HepG2 (cell line): ENCODE measurements around the gene DNAAF3. TPM values are rescaled to one million over a fixed set of nuclear protein-coding genes. Genes with fewer than 3 reads are reported as not detected.
A peak's percentile ranks its signal among the peaks of the same experiment; 100 is the strongest.

Experiments
- ATAC-seq: fragments of 200-7000 bp; cut with Tn5 transposase; 3 replicates; pipeline ENCODE4 v1.9.1; 2020; ENCODE audit warnings: mild to moderate bottlenecking, moderate library complexity
- BruUV-seq: library from RNA; stranded (reverse); fragments of 400-500 nt; replicated peaks from 2 replicates; lab custom pipeline; 2021; lab: Mats Ljungman, UMichigan
- CTCF ChIA-PET: fragments of 300-600 bp; formaldehyde crosslinking; extraction: SDS; loops from one replicate; lab custom pipeline; 2021; ENCODE audit warnings: low total read pairs, inconsistent platforms, low intra/inter-chr PET ratio; lab: Yijun Ruan, JAX
- POLR2A ChIA-PET: fragments of 350-600 bp; sonication (Branson Sonifier 250); formaldehyde crosslinking; loops from one replicate; lab custom pipeline; 2020; ENCODE audit warnings: antibody characterized with exemption, inconsistent platforms; lab: Yijun Ruan, JAX
- DNase-seq: peaks from one replicate; pipeline ENCODE4 v3.0.0-alpha.2; 2015; ENCODE audit warnings: low spot score
- FAIRE-seq: peaks from 3 replicates; lab custom pipeline; 2011; peaks lifted over from hg19 to GRCh38; lab: Jason Lieb, UNC
- H2AFZ ChIP-seq: one replicate; pipeline ENCODE4 v1.6.1; 2011; ENCODE audit warnings: low read length, inconsistent platforms
- H3K27ac ChIP-seq: fragments of 300-600 bp; 3 replicates; pipeline ENCODE4 v1.8.0; 2011; ENCODE audit warnings: mixed run types, mild to moderate bottlenecking, mixed read lengths, low read length, inconsistent platforms; ENCODE audit not compliant: insufficient read depth; ENCODE audit errors: extremely low read length
- H3K27me3 ChIP-seq, 2 experiments: fragments of 200-600 bp in 1 of 2; 2 replicates in 1 of 2; 3 replicates in 1 of 2; pipeline versions ENCODE4 v1.6.0 to v1.8.0; 2011; ENCODE audit warnings: low read length in 2 of 2, mild to moderate bottlenecking in 2 of 2, moderate library complexity in 2 of 2, inconsistent platforms in 1 of 2; ENCODE audit not compliant: insufficient read depth in 2 of 2, control insufficient read depth in 1 of 2
- H3K36me3 ChIP-seq, 2 experiments: fragments of 200-600 bp in 1 of 2; replicated peaks in 1 of 2; 2 replicates in 1 of 2; 3 replicates in 1 of 2; pipeline versions ENCODE4 v1.5.1 to v1.8.0; 2011; ENCODE audit warnings: low read length in 2 of 2, inconsistent platforms in 1 of 2; ENCODE audit not compliant: insufficient read depth in 2 of 2, control insufficient read depth in 1 of 2
- H3K4me1 ChIP-seq: 2 replicates; pipeline ENCODE4 v1.5.1; 2012; ENCODE audit warnings: low read length, inconsistent platforms; ENCODE audit not compliant: insufficient read depth
- H3K4me2 ChIP-seq: 2 replicates; pipeline ENCODE4 v1.6.0; 2011; ENCODE audit warnings: low read depth, low read length, inconsistent platforms
- H3K4me3 ChIP-seq, 3 experiments: fragments of 200-600 bp in 1 of 3; sonication (generic), shearing (Covaris generic) in 1 of 3; replicated peaks in 1 of 3; 2 replicates each; pipeline ENCODE4 v1.5.1; 2011 to 2016; ENCODE audit warnings: low read length in 3 of 3, inconsistent platforms in 2 of 3, low read depth in 2 of 3, mild to moderate bottlenecking in 2 of 3, control low read depth in 1 of 3, mixed read lengths in 1 of 3; ENCODE audit not compliant: insufficient read depth in 1 of 3
- H3K79me2 ChIP-seq: one replicate; pipeline ENCODE4 v1.6.1; 2011; ENCODE audit warnings: low read length, inconsistent platforms; ENCODE audit not compliant: insufficient read depth
- H3K9ac ChIP-seq: 2 replicates; pipeline ENCODE4 v1.6.0; 2011; ENCODE audit warnings: mild to moderate bottlenecking, low read depth, low read length, inconsistent platforms; ENCODE audit not compliant: insufficient read depth
- H3K9me3 ChIP-seq: 2 replicates; pipeline ENCODE4 v1.5.1; 2012; ENCODE audit warnings: mild to moderate bottlenecking, low read length
- H4K20me1 ChIP-seq: 2 replicates; pipeline ENCODE4 v1.6.0; 2011; ENCODE audit warnings: inconsistent platforms, mild to moderate bottlenecking, low read length, moderate library complexity; ENCODE audit not compliant: insufficient read depth
- ARID2 ChIP-seq: sonication (generic); formaldehyde crosslinking; IDR thresholded peaks from 2 replicates; pipeline ENCODE4 v1.8.1; 2022; ENCODE audit warnings: mild to moderate bottlenecking, missing genetic modification reagents, borderline replicate concordance
- NFRKB ChIP-seq: fragments of 450-650 bp; IDR thresholded peaks from 2 replicates; pipeline ENCODE4 v1.6.1; 2017
- SKI ChIP-seq: fragments of 450-650 bp; IDR thresholded peaks from one replicate; pipeline ENCODE4 v1.6.1; 2018; ENCODE audit warnings: mild to moderate bottlenecking; ENCODE audit not compliant: partially characterized antibody
- SMARCE1 ChIP-seq: fragments of 450-650 bp; IDR thresholded peaks from 2 replicates; pipeline ENCODE4 v1.6.1; 2017; ENCODE audit warnings: borderline replicate concordance
- SNRNP70 ChIP-seq: fragments of 200-400 bp; formaldehyde crosslinking; IDR thresholded peaks from 2 replicates; pipeline ENCODE4 v1.6.1; 2017; ENCODE audit warnings: mild to moderate bottlenecking, low read depth, low read length, moderate library complexity
- ZBTB7A ChIP-seq: sonication (generic); formaldehyde crosslinking; IDR thresholded peaks from 2 replicates; pipeline ENCODE4 v1.8.0; 2022; ENCODE audit warnings: mild to moderate bottlenecking, missing genetic modification reagents
- ZNF24 ChIP-seq: fragments of 450-650 bp; IDR thresholded peaks from 2 replicates; pipeline ENCODE4 v1.6.1; 2017; ENCODE audit warnings: antibody characterized with exemption, mild to moderate bottlenecking
- ZNF263 ChIP-seq: sonication (generic); formaldehyde crosslinking; IDR thresholded peaks from 2 replicates; pipeline ENCODE4 v1.4.0; 2020; ENCODE audit warnings: missing genetic modification reagents
- ZNF510 ChIP-seq: sonication (generic); formaldehyde crosslinking; IDR thresholded peaks from 2 replicates; pipeline ENCODE4 v1.4.0; 2020; ENCODE audit warnings: low read depth, mild to moderate bottlenecking, missing genetic modification reagents
- ZNF768 ChIP-seq: sonication (generic); formaldehyde crosslinking; IDR thresholded peaks from 2 replicates; pipeline ENCODE4 v1.4.0; 2020; ENCODE audit warnings: missing genetic modification reagents
- ZNF883 ChIP-seq: sonication (generic); formaldehyde crosslinking; IDR thresholded peaks from 2 replicates; pipeline ENCODE4 v1.5.1; 2020; ENCODE audit warnings: mild to moderate bottlenecking, missing genetic modification reagents; ENCODE audit errors: not compliant biosample characterization
- ZZZ3 ChIP-seq: sonication (generic); formaldehyde crosslinking; IDR thresholded peaks from 2 replicates; pipeline ENCODE4 v1.4.0; 2020; ENCODE audit warnings: missing genetic modification reagents, mild to moderate bottlenecking, borderline replicate concordance
- WGBS: methylation state at CpG from one replicate; pipeline ENCODE4 v1.1.6; 2017; ENCODE audit warnings: low lambda C conversion rate; 5-methylcytosine and 5-hydroxymethylcytosine counted together
- in situ Hi-C: cut with HindIII; loops from 2 replicates; pipeline ENCODE4 v1.10.0; 2017; ENCODE audit warnings: low pct_unique_long_range_greater_than_20kb; ENCODE audit not compliant: extremely low pct_ligation_motif_present
- intact Hi-C: fragments of 100-400 bp; cut with micrococcal nuclease; formaldehyde crosslinking; loops from one replicate; pipeline ENCODE4 v1.10.0; 2022; ENCODE audit not compliant: unreplicated experiment
- polyA plus RNA-seq, 8 experiments: library from polyadenylated mRNA; depleted of rRNA in 3 of 8; stranded (reverse) in 7 of 8; unstranded in 1 of 8; fragments of >200 nt; fragmentation: Illumina TruSeq in 4 of 8; extraction: Trizol in 4 of 8; gene quantifications; 2 replicates each; pipeline versions ENCODE4 v1.2.1 to v1.2.3, GENCODE V29; 2011 to 2016; ENCODE audit warnings: low read depth in 4 of 8, missing spikeins in 1 of 8, mixed read lengths in 1 of 8; ENCODE audit not compliant: insufficient read depth in 1 of 8
- total RNA-seq, 5 experiments: library from RNA; depleted of rRNA; stranded (reverse); fragments of >200 nt; fragmentation: Illumina TruSeq; extraction: Trizol; gene quantifications; 2 replicates each; pipeline ENCODE4 v1.2.3, GENCODE V29; 2016; ENCODE audit warnings: low read depth in 1 of 5
- TF ChIP-seq, protein P1 (sequence below): sonication (generic); formaldehyde crosslinking; IDR thresholded peaks from 2 replicates; pipeline ENCODE4 v1.4.0; 2020; ENCODE audit warnings: missing genetic modification reagents
- TF ChIP-seq, protein P2 (sequence below): sonication (generic); formaldehyde crosslinking; conservative IDR thresholded peaks from 2 replicates; pipeline ENCODE4 v1.4.0; 2020; ENCODE audit warnings: missing genetic modification reagents
- TF ChIP-seq, protein P3 (sequence below): sonication (generic); formaldehyde crosslinking; conservative IDR thresholded peaks from 2 replicates; pipeline ENCODE4 v1.8.0; 2022; ENCODE audit warnings: missing genetic modification reagents

The DNAAF3 gene
- total and polyA plus RNA-seq, 2 of the 13 experiments (the other 11 are each of a cell fraction or from before 2014, with no cell fraction given): 0.30 to 0.40 TPM

DNA sequence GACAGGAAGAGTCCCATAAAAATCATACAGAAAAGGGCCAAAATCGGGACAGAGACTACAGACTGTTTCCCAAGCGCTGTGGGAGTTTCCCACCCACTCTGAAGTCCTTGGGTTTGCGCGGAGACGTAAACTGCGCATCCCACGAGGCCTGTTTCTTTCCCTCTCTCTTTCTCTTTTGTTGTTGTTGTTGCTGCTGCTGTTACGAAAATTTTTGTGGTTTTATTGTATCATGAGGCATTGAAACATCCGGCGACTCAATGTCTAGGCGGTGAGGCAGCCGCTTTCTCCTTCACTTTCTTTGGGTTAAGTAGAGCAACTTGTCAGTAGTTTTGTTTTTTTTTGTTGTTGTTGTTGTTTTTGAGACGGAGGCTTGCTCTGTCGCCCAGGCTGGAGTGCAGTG is 47.4 kb downstream of the DNAAF3 start (continued):
- TF ChIP-seq, protein P1, sequence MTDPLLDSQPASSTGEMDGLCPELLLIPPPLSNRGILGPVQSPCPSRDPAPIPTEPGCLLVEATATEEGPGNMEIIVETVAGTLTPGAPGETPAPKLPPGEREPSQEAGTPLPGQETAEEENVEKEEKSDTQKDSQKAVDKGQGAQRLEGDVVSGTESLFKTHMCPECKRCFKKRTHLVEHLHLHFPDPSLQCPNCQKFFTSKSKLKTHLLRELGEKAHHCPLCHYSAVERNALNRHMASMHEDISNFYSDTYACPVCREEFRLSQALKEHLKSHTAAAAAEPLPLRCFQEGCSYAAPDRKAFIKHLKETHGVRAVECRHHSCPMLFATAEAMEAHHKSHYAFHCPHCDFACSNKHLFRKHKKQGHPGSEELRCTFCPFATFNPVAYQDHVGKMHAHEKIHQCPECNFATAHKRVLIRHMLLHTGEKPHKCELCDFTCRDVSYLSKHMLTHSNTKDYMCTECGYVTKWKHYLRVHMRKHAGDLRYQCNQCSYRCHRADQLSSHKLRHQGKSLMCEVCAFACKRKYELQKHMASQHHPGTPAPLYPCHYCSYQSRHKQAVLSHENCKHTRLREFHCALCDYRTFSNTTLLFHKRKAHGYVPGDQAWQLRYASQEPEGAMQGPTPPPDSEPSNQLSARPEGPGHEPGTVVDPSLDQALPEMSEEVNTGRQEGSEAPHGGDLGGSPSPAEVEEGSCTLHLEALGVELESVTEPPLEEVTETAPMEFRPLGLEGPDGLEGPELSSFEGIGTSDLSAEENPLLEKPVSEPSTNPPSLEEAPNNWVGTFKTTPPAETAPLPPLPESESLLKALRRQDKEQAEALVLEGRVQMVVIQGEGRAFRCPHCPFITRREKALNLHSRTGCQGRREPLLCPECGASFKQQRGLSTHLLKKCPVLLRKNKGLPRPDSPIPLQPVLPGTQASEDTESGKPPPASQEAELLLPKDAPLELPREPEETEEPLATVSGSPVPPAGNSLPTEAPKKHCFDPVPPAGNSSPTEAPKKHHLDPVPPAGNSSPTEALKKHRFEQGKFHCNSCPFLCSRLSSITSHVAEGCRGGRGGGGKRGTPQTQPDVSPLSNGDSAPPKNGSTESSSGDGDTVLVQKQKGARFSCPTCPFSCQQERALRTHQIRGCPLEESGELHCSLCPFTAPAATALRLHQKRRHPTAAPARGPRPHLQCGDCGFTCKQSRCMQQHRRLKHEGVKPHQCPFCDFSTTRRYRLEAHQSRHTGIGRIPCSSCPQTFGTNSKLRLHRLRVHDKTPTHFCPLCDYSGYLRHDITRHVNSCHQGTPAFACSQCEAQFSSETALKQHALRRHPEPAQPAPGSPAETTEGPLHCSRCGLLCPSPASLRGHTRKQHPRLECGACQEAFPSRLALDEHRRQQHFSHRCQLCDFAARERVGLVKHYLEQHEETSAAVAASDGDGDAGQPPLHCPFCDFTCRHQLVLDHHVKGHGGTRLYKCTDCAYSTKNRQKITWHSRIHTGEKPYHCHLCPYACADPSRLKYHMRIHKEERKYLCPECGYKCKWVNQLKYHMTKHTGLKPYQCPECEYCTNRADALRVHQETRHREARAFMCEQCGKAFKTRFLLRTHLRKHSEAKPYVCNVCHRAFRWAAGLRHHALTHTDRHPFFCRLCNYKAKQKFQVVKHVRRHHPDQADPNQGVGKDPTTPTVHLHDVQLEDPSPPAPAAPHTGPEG (CRISPR knock-in tag): no peak
- TF ChIP-seq ZNF768 (CRISPR knock-in tag): no peak

DNA sequence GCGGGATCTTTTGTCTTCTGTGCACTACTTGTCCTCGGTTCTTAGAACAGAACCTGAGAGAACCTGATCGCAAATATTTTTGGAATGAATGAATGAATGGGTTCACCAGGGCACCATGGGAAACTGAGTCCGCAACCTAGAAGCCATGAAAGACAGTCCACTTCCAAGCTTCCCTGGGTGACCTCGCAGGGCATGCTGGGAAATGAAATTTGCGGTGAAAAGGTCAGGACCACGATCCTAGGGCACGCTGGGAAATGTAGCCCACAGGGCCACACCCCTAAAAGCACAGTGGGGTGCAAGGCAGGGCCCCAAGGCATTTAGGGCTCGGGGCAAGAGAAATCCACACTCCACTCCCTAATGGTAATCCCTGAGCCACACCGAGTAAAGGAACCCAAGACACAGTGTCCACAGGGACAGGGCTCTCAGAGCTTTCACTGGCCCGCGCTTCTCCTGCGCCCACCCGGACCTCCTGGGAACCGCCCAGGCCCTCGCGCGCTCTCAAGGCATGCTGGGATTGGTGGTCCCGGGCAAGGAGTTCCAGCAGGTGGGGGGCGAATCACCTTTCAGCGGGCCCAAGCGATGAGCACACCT is 47.9 kb downstream of the DNAAF3 start:
- peaks cover 14% of the 10 kb centered on the region for H4K20me1 ChIP-seq
- FAIRE-seq: no peak
- intact Hi-C loops: no loop called here
- peak overlapping the region; percentile 73 for H3K9ac ChIP-seq
- H3K9me3 ChIP-seq: no peaks in the 10 kb centered on the region
- no peak for DNase-seq
- 86% methylated on average over 15 of the region's 22 CpGs for WGBS
- no peak overlapping the region for H2AFZ ChIP-seq
- CTCF ChIA-PET: no interaction called here
- peaks cover 0 to 12% of the 10 kb centered on the region in 2 experiments; a peak in 2 of 5 replicates for H3K27me3 ChIP-seq
- ATAC-seq: no peak
- peak overlapping the region; percentile 86 to 99 (median 98) for H3K4me3 ChIP-seq
- H3K27ac ChIP-seq: no peak overlapping the region
- POLR2A ChIA-PET: interaction anchor here (1.3 to 1.7 kb wide), 5 partner anchors 55 to 358 kb away, joined by 3 to 7 read pairs (median 3); partner anchors contain the start of genes ISOC2, RDH13 and ZNF628
- in situ Hi-C loops: no loop called here
- H3K79me2 ChIP-seq: peaks cover 29% of the 10 kb centered on the region
- no peaks in the 10 kb centered on the region for H3K36me3 ChIP-seq
- no TSS peak for BruUV-seq
- peaks cover 43% of the 10 kb centered on the region for H3K4me1 ChIP-seq
- H3K4me2 ChIP-seq: peak overlapping the region; percentile 81
- TF ChIP-seq ZNF510 (CRISPR knock-in tag) (no peak), ZNF263 (CRISPR knock-in tag) (no peak), ARID2 (no peak), ZZZ3 (CRISPR knock-in tag) (no peak), ZNF24 (peak; percentile 42; the same call in 1 of the 2 replicates), ZNF883 (CRISPR knock-in tag) (no peak), SNRNP70 (no peak), ZBTB7A (CRISPR knock-in tag) (no peak), NFRKB (no peak), SKI (no peak), SMARCE1 (no peak)
- TF ChIP-seq, protein P2, sequence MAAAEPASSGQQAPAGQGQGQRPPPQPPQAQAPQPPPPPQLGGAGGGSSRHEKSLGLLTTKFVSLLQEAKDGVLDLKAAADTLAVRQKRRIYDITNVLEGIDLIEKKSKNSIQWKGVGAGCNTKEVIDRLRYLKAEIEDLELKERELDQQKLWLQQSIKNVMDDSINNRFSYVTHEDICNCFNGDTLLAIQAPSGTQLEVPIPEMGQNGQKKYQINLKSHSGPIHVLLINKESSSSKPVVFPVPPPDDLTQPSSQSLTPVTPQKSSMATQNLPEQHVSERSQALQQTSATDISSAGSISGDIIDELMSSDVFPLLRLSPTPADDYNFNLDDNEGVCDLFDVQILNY (CRISPR knock-in tag): no peak
- TF ChIP-seq, protein P3, sequence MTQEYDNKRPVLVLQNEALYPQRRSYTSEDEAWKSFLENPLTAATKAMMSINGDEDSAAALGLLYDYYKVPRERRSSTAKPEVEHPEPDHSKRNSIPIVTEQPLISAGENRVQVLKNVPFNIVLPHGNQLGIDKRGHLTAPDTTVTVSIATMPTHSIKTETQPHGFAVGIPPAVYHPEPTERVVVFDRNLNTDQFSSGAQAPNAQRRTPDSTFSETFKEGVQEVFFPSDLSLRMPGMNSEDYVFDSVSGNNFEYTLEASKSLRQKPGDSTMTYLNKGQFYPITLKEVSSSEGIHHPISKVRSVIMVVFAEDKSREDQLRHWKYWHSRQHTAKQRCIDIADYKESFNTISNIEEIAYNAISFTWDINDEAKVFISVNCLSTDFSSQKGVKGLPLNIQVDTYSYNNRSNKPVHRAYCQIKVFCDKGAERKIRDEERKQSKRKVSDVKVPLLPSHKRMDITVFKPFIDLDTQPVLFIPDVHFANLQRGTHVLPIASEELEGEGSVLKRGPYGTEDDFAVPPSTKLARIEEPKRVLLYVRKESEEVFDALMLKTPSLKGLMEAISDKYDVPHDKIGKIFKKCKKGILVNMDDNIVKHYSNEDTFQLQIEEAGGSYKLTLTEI (CRISPR knock-in tag): no peak
